HG03442 (cell line): Measurements from ENCODE around the gene MPO.

Source experiments
- ATAC-seq: cut with Tn5 transposase; IDR thresholded peaks from one replicate; pipeline ENCODE4 v1.9.1; 2021; ENCODE audit warnings: mild to moderate bottlenecking, moderate library complexity; ENCODE audit not compliant: unreplicated experiment

The MPO gene, protein sequence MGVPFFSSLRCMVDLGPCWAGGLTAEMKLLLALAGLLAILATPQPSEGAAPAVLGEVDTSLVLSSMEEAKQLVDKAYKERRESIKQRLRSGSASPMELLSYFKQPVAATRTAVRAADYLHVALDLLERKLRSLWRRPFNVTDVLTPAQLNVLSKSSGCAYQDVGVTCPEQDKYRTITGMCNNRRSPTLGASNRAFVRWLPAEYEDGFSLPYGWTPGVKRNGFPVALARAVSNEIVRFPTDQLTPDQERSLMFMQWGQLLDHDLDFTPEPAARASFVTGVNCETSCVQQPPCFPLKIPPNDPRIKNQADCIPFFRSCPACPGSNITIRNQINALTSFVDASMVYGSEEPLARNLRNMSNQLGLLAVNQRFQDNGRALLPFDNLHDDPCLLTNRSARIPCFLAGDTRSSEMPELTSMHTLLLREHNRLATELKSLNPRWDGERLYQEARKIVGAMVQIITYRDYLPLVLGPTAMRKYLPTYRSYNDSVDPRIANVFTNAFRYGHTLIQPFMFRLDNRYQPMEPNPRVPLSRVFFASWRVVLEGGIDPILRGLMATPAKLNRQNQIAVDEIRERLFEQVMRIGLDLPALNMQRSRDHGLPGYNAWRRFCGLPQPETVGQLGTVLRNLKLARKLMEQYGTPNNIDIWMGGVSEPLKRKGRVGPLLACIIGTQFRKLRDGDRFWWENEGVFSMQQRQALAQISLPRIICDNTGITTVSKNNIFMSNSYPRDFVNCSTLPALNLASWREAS

GRCh38 chr17:58280480-58281217, at the start of gene MPO:
Gene MPO, minus strand, starts transcription at chr17:58280935. Its CDS starts 177 bp downstream, at chr17:58280758.
- ATAC-seq: no peak

GRCh38 chr17:58329810-58330537, 49.2 kb upstream of the MPO start:
- peak; percentile 14 for ATAC-seq

- ATAC-seq: peak; percentile 43
Observed at GRCh38 chr17:58329035-58329809, 48.5 kb upstream of the MPO start.

GRCh38 chr17:58328195-58329034, 47.7 kb upstream of the MPO start, which contains the start of gene TSPOAP1:
Gene TSPOAP1, minus strand, starts transcription at chr17:58328795. Its CDS starts 875 bp downstream, at chr17:58327920.
- ATAC-seq: no peak

GRCh38 chr17:58327363-58328194, 46.8 kb upstream of the MPO start:
- ATAC-seq: no peak

DNA sequence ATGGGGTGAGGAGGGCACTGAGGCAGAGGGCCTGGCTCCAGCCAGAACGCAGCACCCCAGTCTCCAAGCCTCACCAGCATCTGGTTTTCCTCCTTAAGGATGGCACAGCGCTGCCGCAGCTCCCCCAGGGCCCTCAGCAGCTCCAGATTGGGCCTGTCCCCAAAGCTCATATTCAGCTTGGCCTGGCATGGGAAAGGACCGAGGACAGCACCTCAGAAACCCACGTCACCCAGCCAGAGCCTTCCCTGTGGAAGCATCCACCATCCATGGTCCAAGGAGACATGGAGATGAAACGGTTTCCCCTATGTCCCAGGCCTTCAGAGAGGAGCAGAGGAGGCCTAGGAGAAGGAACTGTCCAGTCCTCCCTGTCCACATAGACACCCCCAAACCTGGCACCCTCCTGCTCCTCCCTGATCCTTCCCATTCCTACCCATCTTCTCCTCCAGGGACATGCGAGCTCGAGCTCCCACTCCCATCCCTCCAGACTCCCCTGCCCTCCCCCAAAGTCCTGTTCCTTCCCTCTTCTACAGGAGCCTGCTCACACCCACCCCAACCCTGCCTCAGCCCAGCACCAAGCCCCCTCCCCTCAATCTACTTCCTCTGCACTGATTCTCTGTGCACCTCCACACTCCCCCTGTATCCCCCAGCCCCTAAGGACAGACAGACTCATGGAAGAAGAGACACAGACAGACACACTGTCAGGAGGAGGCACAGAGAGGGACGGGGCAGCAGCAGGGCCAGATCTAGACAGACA, 46.1 kb upstream of the MPO start:
- no peak for ATAC-seq

GRCh38 chr17:58325976-58326468, 45.3 kb upstream of the MPO start:
- ATAC-seq: no peak

DNA sequence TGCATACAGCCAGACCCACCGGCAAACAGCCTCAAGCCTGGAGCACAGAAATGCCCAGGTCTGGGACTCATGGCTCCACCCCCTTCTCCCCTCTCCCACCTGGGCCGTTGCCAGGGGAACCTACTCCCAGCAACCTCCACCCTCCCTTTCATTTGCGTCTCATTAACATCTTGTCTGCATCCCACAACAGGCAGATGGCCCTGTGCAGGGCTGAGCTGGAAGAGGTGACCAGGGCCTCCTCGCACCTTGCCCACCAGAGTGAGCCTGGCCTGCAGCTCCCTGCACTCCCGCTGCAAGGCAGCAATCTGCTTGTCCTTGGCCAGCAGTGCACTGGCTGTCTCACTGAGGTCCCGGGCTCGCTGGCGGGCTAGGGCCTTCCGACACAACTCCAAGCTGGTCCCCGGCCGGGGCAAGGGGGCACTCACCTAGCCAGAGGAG, 44.6 kb upstream of the MPO start:
- ATAC-seq: no peak

- no peak for ATAC-seq
Observed at GRCh38 chr17:58324409-58325288, 43.9 kb upstream of the MPO start.

- ATAC-seq: no peak
Observed at GRCh38 chr17:58324056-58324408, 43.3 kb upstream of the MPO start.

GRCh38 chr17:58323366-58324055, 42.8 kb upstream of the MPO start:
- no peak for ATAC-seq

DNA sequence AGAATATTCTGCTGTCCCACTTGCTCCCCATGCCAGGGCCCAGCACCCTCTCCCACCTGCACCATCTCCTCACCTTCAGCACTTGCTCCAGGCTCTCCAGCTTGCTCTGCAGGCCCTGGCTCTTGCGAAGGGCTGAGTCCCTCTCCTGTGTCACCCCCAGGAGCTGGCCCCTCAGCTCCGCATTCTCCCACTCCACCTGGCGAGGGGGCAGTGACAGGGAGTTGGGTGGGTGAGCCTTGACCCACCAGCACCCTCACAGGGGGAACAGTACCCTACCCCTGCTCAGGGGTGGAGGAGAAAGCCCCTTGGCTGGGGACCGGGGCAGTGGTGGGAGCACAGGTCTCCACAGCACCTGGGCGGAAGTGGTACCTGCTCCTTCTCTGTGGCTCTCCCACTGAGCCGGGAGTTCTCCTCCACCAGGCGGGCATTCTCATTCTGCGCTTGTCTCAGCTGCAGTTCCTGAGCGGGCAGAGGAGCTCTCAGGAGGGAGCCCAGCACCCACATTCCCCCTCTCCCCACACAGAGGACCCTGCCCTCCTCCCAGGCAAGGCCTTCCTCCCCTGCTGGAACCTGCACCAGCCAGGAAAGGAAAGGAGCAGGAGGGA, 41.9 kb upstream of the MPO start:
- ATAC-seq: no peak

GRCh38 chr17:58321571-58322525, 41.1 kb upstream of the MPO start:
- no peak for ATAC-seq
